Erythroblast (primary cell): ENCODE data around the gene BUD23.
"Not testable (repeated sequence)": the region's sequence is repeated elsewhere in the genome, so short reads cannot be mapped to it uniquely, and the experiment has no call there.

Experiments
- DNase-seq, 2 experiments: peaks; one replicate each; lab custom pipeline; 2025; lab: John Stamatoyannopoulos, UW
- GATA1 ChIP-seq: IDR thresholded peaks from 2 replicates; pipeline ENCODE4 v1.6.1; 2011; ENCODE audit warnings: low read depth, mild to moderate bottlenecking, control low read depth, low read length, moderate library complexity
- POLR2A ChIP-seq: IDR thresholded peaks from 2 replicates; pipeline ENCODE4 v1.6.1; 2011; ENCODE audit warnings: mild to moderate bottlenecking, low read length

The BUD23 gene

GRCh38 chr7:73650524-73650923 lies 32.9 kb upstream of the BUD23 start:
- no peak for DNase-seq
- TF ChIP-seq POLR2A (no peak), GATA1 (no peak)

GRCh38 chr7:73652541-73652949 lies 30.9 kb upstream of the BUD23 start:
- no peak for DNase-seq
- no peak for TF ChIP-seq GATA1
- no peak for TF ChIP-seq POLR2A

GRCh38 chr7:73655309-73655708 lies 28.1 kb upstream of the BUD23 start:
- DNase-seq = not testable (repeated sequence)

DNA sequence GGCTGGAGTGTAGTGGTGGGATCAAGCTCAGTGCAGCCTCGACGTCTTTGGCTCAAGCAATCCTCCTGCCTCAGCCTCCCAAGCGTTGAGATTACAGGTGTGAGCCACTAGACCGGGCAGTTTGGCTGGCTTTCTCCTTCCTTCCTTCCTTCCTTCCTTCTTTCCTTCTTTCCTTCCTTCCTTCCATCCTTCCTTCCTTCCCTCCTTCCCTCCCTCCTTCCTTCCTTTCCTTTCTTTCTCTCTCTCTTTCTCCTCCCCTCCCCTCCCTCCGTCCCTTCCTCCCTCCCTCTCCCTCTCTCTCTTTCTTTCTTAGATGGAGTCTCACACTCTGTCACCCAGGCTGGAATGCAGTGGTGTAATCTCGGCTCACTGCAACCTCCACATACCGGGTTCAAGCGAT lies 23.4 kb upstream of the BUD23 start:
- TF ChIP-seq POLR2A (no peak), GATA1 (no peak)
- no peak for DNase-seq

- DNase-seq = not testable (repeated sequence)
Observed at GRCh38 chr7:73660594-73660993, 22.8 kb upstream of the BUD23 start.

DNA sequence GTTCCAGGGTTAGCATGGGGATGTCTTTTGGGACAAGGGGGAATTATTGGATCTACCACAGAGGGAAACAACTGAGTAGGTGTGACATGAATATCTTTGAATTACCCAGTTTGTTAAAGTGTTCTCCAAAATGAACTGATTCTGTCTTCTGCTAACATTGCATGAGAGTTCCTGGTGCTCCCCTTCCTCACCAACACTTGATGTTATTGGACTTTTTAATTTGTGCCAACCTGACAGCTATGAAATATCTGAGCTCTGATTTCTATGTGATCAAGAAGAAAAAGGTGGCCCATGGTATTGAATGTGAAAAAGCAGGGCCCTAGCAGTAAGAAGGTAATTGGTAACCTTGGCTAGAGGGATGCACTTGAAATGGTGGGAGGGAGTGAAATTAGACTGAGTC lies 20.4 kb upstream of the BUD23 start:
- TF ChIP-seq POLR2A (no peak), GATA1 (no peak)
- no peak for DNase-seq

DNA sequence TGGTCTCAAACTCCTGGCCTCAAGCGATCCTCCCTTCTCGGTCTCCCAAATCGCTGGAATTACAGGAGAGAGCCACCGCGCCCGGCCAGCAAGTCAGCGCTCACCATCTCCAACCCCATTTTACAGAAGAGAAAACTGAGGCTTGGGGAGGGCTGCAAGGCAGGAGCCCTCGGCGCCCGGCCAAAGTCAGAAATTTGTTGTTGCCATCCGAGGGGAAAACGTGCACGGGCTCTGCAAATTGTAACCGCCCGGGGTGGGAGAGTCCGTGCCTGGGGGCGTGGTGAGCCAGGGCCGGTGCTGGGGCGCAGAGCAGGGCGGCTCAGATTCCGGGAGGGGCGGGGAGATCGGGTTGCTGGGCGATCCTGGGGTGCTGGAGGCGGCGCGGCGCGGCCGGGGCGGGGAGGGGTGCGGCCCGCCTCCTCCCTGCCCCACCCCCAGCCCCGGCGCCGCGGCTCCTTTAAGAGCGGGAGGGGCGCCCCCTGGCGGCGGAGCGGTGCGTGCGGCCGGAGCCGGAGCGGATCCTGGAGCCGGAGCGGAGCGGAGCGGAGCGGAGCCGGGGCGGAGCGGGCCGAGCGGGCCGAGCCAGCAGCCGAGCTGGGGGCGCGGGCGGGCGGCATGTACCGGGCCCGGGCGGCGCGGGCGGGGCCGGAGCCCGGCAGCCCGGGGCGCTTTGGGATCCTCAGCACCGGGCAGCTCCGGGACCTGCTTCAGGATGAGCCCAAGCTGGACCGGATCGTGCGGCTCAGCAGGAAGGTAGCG lies 15.9 kb upstream of the BUD23 start, which contains the start of gene VPS37D:
TSS of gene VPS37D (plus strand) at position 488 of the 759 bp plus-strand sequence. CDS start at position 616, 128 bp downstream.
- peak; percentile 92 to 95 for DNase-seq
- TF ChIP-seq POLR2A = no peak
- TF ChIP-seq GATA1 = no peak

GRCh38 chr7:73668103-73668885 lies 15.1 kb upstream of the BUD23 start:
- TF ChIP-seq POLR2A = no peak
- no peak for TF ChIP-seq GATA1
- no peak for DNase-seq

DNA sequence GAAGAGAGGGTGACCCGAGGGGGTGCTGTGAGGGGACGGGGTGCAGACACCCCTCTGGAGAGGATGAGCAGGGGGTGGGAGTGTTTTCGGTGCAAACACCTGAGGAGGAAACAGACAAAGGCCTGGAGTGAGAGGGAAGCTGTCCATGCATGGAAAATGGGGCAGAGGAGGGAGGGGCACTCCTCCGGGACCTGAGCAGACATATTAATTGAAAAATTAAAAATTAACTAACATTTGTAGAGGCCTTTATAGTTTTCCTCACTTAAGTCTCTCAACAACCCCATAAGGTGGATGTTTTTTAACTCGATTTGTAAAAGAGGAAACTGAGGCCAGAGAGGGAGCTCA lies 14.5 kb upstream of the BUD23 start:
- DNase-seq = no peak
- TF ChIP-seq POLR2A = no peak
- TF ChIP-seq GATA1 = no peak

DNA sequence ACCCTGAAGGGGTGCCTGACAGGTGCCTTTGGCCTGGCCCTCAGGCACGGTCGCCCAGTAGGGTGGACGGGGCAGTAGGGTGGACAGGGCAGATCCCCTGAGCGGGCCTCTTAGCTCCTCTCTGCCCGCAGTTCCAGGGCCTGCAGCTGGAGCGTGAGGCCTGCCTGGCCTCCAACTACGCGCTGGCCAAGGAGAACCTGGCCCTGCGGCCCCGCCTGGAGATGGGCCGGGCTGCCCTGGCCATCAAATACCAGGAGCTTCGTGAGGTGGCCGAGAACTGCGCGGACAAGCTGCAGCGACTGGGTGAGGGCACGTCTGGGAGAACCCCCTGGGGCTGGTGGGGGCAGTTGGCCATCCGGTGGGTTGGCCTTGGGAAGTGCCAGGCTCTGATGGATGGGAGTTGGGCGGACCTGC lies 14.1 kb upstream of the BUD23 start:
- no peak for TF ChIP-seq POLR2A
- no peak for TF ChIP-seq GATA1
- DNase-seq = no peak

DNA sequence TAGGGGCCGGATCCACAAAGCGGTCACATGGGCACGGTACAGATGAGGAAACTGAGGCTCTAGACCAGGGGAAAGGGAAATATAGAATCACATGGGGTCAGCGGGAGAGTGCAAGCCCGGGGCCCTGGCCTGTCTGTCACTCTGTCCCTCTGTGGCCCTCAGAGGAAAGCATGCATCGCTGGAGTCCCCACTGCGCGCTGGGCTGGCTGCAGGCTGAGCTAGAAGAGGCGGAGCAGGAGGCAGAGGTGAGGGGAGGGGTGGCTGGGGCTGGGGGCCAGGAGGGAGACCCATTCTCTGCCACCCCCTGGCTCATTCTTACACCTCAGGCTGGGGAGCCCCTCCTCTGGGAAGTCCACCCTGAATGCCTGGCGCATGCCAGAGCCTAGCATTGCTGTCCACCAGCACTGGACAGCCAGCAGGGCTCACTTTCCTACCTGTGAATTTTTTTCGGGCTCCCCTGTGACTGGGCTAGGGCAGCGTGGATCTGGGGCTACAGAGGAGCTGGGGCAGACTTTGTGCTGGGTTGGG lies 13.5 kb upstream of the BUD23 start:
- no peak for DNase-seq
- TF ChIP-seq POLR2A (no peak), GATA1 (no peak)

DNA sequence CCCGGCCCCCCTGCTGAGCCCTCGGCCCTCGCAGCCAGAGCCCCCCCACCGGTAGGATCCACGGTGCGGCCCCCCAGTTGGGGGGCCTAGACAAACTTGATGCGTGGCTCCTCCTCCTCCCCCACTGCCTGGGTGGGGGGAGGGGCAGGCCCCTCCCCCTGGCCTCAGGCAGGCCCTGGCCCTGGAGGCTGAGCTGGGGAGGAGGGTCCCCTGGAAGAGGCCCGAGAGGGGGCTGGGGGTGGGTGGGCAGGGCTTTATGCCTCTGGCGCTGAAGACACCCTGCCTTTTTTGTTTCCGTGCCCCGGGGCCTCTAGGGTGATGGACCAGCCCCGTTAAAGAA lies 12.1 kb upstream of the BUD23 start:
- no peak for TF ChIP-seq POLR2A
- no peak for TF ChIP-seq GATA1
- DNase-seq = no peak

- no peak for DNase-seq
- no peak for TF ChIP-seq POLR2A
- no peak for TF ChIP-seq GATA1
Observed at GRCh38 chr7:73671857-73672445, 11.4 kb upstream of the BUD23 start.

DNA sequence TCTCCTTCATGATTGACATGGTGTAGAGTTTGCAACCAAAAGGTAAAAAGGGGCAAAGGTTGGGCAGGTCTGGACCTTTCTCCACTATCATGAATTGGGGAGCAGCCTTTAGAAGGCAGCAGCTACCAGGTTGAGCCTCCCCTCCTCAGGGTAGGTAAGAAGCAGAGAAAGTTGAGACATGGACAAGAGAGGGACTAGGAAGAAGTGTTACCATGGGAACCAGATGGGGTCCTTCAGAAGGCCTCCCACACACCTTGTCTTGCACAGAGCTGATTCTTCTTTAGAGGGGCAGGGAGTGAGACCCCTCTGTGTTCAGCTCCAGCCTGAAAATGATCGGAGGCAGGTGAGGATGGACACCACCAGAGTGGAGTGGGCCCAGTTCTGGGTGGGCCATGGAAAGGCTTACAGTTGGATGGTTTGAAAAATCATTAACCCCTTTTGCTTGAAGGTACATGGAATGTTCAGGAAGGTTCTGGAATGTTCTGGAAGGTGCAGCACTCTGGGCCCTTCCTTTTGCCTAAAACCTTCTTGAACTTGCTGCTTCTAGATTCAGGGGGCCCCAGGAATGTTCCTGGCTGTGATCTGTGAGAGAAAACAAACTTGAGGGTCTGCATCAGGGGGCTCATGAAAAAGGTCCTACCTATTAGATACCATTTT lies 8.8 kb upstream of the BUD23 start:
- DNase-seq = no peak

DNA sequence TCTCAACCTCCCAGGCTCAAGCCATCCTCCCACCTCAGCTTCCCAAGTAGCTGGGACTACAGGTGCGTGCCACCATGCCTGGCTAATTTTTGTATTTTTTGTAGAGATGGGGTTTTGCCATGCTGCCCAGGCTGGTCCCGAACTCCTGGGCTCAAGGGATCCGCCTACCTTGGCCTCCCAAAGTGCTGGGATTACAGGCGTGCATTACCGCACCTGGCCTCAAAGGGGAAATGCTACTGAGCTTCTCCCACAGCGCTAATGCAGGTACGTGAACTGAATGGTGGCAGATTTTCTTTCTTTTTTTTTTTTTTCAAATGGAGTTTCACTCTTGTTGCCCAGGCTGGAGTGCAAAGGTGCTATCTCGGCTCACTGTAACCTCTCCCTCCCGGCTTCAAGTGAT lies 7.3 kb upstream of the BUD23 start:
- DNase-seq = not testable (repeated sequence)

More for the DNA sequence above, 8.8 kb upstream of the BUD23 start:
- TF ChIP-seq GATA1 = no peak
- TF ChIP-seq POLR2A = no peak
